ENCODE results near the gene DNER.

GRCh38 chr2:229666811-229667210 is 47.5 kb downstream of the DNER start:
- TF ChIP-seq, protein P1, sequence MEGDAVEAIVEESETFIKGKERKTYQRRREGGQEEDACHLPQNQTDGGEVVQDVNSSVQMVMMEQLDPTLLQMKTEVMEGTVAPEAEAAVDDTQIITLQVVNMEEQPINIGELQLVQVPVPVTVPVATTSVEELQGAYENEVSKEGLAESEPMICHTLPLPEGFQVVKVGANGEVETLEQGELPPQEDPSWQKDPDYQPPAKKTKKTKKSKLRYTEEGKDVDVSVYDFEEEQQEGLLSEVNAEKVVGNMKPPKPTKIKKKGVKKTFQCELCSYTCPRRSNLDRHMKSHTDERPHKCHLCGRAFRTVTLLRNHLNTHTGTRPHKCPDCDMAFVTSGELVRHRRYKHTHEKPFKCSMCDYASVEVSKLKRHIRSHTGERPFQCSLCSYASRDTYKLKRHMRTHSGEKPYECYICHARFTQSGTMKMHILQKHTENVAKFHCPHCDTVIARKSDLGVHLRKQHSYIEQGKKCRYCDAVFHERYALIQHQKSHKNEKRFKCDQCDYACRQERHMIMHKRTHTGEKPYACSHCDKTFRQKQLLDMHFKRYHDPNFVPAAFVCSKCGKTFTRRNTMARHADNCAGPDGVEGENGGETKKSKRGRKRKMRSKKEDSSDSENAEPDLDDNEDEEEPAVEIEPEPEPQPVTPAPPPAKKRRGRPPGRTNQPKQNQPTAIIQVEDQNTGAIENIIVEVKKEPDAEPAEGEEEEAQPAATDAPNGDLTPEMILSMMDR (IDR thresholded peaks at IDR 0.05) = no peak
- TF ChIP-seq EP300 (IDR thresholded peaks at IDR 0.05) = no peak
- TF ChIP-seq GATA3 (IDR thresholded peaks at IDR 0.05; ENCODE audit: borderline replicate concordance) = no peak
- TF ChIP-seq RAD21 (conservative IDR thresholded peaks at IDR 0.05 in 1 of 2, IDR thresholded peaks at IDR 0.05 in 1 of 2) = no peak
- TF ChIP-seq, protein P2, sequence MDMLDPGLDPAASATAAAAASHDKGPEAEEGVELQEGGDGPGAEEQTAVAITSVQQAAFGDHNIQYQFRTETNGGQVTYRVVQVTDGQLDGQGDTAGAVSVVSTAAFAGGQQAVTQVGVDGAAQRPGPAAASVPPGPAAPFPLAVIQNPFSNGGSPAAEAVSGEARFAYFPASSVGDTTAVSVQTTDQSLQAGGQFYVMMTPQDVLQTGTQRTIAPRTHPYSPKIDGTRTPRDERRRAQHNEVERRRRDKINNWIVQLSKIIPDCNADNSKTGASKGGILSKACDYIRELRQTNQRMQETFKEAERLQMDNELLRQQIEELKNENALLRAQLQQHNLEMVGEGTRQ (IDR thresholded peaks at IDR 0.05) = no peak
- no peak for TF ChIP-seq MYC (IDR thresholded peaks at IDR 0.05; ENCODE audit: borderline replicate concordance, low read length)
- no peak for TF ChIP-seq POLR2A (IDR thresholded peaks at IDR 0.05; ENCODE audit: low read length)
- no peak for TF ChIP-seq FOSL2 (IDR thresholded peaks at IDR 0.05)
- no peak for TF ChIP-seq FOSL2 (CRISPR knock-in tag; IDR thresholded peaks at IDR 0.05)
- TF ChIP-seq BCL3 (IDR thresholded peaks at IDR 0.05) = no peak
- no peak for TF ChIP-seq NPAS2 (CRISPR knock-in tag; IDR thresholded peaks at IDR 0.05; ENCODE audit: borderline replicate concordance)
